Ovary (tissue), 3 donors: ENCODE results near the gene REEP1.

Experiments
- EP300 ChIP-seq: sonication (generic); formaldehyde crosslinking; IDR thresholded peaks from one replicate; pipeline ENCODE4 v1.6.1; 2017; ENCODE audit warnings: antibody characterized with exemption
- POLR2A ChIP-seq: fragments of 450-650 bp; IDR thresholded peaks from one replicate; pipeline ENCODE4 v1.6.1; 2017; ENCODE audit warnings: antibody characterized with exemption, mild to moderate bottlenecking, moderate library complexity
- TF ChIP-seq, protein P1 (sequence below), 3 donors: fragments of 450-650 bp in 2 of 3; fragments of 200-600 bp in 1 of 3; IDR thresholded peaks; one replicate each; pipeline versions ENCODE4 v1.5.1 to v1.8.0; 2016 to 2022; ENCODE audit warnings: antibody characterized with exemption in 3 of 3, mild to moderate bottlenecking in 1 of 3
- donor health status: DM: no; HTN: no; CAD: no.

DNA sequence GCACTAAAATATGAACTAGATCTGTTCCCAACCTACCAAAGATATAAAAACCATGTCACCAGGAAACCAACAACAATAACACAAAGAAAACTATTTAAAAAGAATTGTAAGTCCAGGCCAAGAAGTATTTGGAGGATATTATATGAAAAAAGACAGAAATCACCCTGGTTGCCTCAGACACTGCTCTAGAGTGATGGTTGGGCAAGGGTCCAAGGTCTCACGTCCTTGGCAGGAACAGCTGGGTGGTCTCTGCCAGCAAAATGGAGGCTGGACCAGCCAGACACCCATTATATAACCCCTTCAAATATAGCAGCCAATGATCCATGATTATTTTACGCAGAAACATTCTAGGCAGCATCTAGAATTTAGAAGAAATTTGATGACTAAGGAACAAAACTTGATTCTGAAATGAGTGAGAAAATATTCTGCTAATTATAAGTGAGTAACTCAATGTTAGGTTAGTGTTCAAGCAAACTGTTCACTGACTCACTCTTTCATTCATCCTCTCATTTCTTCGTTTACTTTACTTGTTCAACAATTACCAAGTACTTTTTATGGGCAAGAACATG, 102.8 kb downstream of the REEP1 start:
- TF ChIP-seq, protein P1, sequence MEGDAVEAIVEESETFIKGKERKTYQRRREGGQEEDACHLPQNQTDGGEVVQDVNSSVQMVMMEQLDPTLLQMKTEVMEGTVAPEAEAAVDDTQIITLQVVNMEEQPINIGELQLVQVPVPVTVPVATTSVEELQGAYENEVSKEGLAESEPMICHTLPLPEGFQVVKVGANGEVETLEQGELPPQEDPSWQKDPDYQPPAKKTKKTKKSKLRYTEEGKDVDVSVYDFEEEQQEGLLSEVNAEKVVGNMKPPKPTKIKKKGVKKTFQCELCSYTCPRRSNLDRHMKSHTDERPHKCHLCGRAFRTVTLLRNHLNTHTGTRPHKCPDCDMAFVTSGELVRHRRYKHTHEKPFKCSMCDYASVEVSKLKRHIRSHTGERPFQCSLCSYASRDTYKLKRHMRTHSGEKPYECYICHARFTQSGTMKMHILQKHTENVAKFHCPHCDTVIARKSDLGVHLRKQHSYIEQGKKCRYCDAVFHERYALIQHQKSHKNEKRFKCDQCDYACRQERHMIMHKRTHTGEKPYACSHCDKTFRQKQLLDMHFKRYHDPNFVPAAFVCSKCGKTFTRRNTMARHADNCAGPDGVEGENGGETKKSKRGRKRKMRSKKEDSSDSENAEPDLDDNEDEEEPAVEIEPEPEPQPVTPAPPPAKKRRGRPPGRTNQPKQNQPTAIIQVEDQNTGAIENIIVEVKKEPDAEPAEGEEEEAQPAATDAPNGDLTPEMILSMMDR (IDR thresholded peaks at IDR 0.05), result no peak
- TF ChIP-seq POLR2A, result no peak
- TF ChIP-seq EP300, result no peak
